T-helper 17 cell (primary cell): ENCODE measurements around the gene SH2D5. TPM values are rescaled to one million over a fixed set of nuclear protein-coding genes. Genes with fewer than 3 reads are reported as not detected.
"Not testable (repeated sequence)": the region's sequence is repeated elsewhere in the genome, so short reads cannot be mapped to it uniquely, and the experiment has no call there.

Experiments used
- ATAC-seq: fragments of 150-1000 bp; cut with Tn5 transposase; 2 replicates; pipeline ENCODE4 v1.10.0; 2021; ENCODE audit warnings: mild to moderate bottlenecking, moderate library complexity
- DNase-seq, 3 donors: peaks; one replicate each; pipeline versions ENCODE4 v3.0.0 to v3.0.0-alpha.2; 2020 to 2021
- H3K9me3 ChIP-seq: one replicate; pipeline ENCODE4 v1.7.0; 2013; ENCODE audit warnings: low read length, mild to moderate bottlenecking; ENCODE audit not compliant: control insufficient read depth, poor library complexity, severe bottlenecking
- H3K27ac Mint-ChIP-seq: one replicate; pipeline ENCODE4 v1.8.0; 2022; ENCODE audit warnings: mild to moderate bottlenecking, moderate library complexity, mixed read lengths
- H3K27me3 Mint-ChIP-seq: one replicate; pipeline ENCODE4 v1.8.0; 2022; ENCODE audit warnings: mixed read lengths
- H3K36me3 Mint-ChIP-seq: one replicate; pipeline ENCODE4 v1.8.0; 2022; ENCODE audit warnings: low read depth, mixed read lengths
- H3K4me1 Mint-ChIP-seq: one replicate; pipeline ENCODE4 v1.8.0; 2022; ENCODE audit warnings: mild to moderate bottlenecking, mixed read lengths
- H3K4me3 Mint-ChIP-seq: one replicate; pipeline ENCODE4 v1.8.0; 2022; ENCODE audit warnings: mild to moderate bottlenecking, moderate library complexity, mixed read lengths
- total RNA-seq, 4 donors: library from RNA in 2 of 4; stranded (reverse) in 2 of 4; gene quantifications; one replicate each; pipeline ENCODE4 v1.2.3 and lab custom pipeline; 2022 to 2026

Gene SH2D5
- total RNA-seq, 2 donors from 2014 or later: not detected

- no peak overlapping the region for H3K4me3 Mint-ChIP-seq
- no peaks in the 10 kb centered on the region for H3K9me3 ChIP-seq
- H3K36me3 Mint-ChIP-seq: no peaks in the 10 kb centered on the region
- peaks cover 8% of the 10 kb centered on the region for H3K4me1 Mint-ChIP-seq
- H3K27ac Mint-ChIP-seq: no peak overlapping the region
- ATAC-seq: no peak
- no peak for DNase-seq
- peaks cover 30% of the 10 kb centered on the region for H3K27me3 Mint-ChIP-seq
Observed at GRCh38 chr1:20686883-20687725, 45.4 kb downstream of the SH2D5 start.

- Mint-ChIP-seq H3K36me3 (no peaks in the 10 kb centered on the region), H3K4me3 (peak overlapping the region; percentile 41), H3K27me3 (peaks cover 36% of the 10 kb centered on the region), H3K27ac (no peak overlapping the region), H3K4me1 (peaks cover 8% of the 10 kb centered on the region)
- no peak for DNase-seq
- no peak for ATAC-seq
- H3K9me3 ChIP-seq: no peaks in the 10 kb centered on the region
Observed at GRCh38 chr1:20685741-20686140, 46.8 kb downstream of the SH2D5 start.

- no peaks in the 10 kb centered on the region for H3K36me3 Mint-ChIP-seq
- no peak overlapping the region for H3K27ac Mint-ChIP-seq
- peaks cover 40% of the 10 kb centered on the region for H3K27me3 Mint-ChIP-seq
- peaks cover 8% of the 10 kb centered on the region for H3K4me1 Mint-ChIP-seq
- DNase-seq (no peak), ATAC-seq (no peak)
- H3K9me3 ChIP-seq: no peaks in the 10 kb centered on the region
- peak overlapping the region; percentile 41 for H3K4me3 Mint-ChIP-seq
Observed at GRCh38 chr1:20685099-20685662, 47.3 kb downstream of the SH2D5 start.

GRCh38 chr1:20684651-20685050 lies 47.9 kb downstream of the SH2D5 start:
- no peaks in the 10 kb centered on the region for H3K9me3 ChIP-seq
- H3K4me3 Mint-ChIP-seq: no peak overlapping the region
- DNase-seq (no peak), ATAC-seq (no peak)
- no peaks in the 10 kb centered on the region for H3K36me3 Mint-ChIP-seq
- H3K4me1 Mint-ChIP-seq: peaks cover 8% of the 10 kb centered on the region
- H3K27ac Mint-ChIP-seq: no peak overlapping the region
- peaks cover 44% of the 10 kb centered on the region for H3K27me3 Mint-ChIP-seq

- no peak overlapping the region for H3K4me3 Mint-ChIP-seq
- peaks cover 8% of the 10 kb centered on the region for H3K4me1 Mint-ChIP-seq
- H3K27me3 Mint-ChIP-seq: peaks cover 44% of the 10 kb centered on the region
- ATAC-seq: no peak
- H3K36me3 Mint-ChIP-seq: no peaks in the 10 kb centered on the region
- H3K27ac Mint-ChIP-seq: no peak overlapping the region
- DNase-seq: no peak
- no peaks in the 10 kb centered on the region for H3K9me3 ChIP-seq
Observed at GRCh38 chr1:20684050-20684620, 48.4 kb downstream of the SH2D5 start.

- no peak overlapping the region for H3K27ac Mint-ChIP-seq
- no peaks in the 10 kb centered on the region for H3K36me3 Mint-ChIP-seq
- H3K4me1 Mint-ChIP-seq: peaks cover 11% of the 10 kb centered on the region
- H3K9me3 ChIP-seq: no peaks in the 10 kb centered on the region
- ATAC-seq: no peak
- H3K4me3 Mint-ChIP-seq: no peak overlapping the region
- DNase-seq: no peak
- H3K27me3 Mint-ChIP-seq: peaks cover 45% of the 10 kb centered on the region
Observed at GRCh38 chr1:20683614-20684013, 48.9 kb downstream of the SH2D5 start.

- H3K4me3 Mint-ChIP-seq: no peak overlapping the region
- ATAC-seq: no peak
Observed at GRCh38 chr1:20682571-20683236, 49.8 kb downstream of the SH2D5 start.

GRCh38 chr1:20681999-20682398 lies 50.5 kb downstream of the SH2D5 start:
- Mint-ChIP-seq H3K4me1 (peaks cover 14% of the 10 kb centered on the region), H3K36me3 (no peaks in the 10 kb centered on the region), H3K27ac (no peak overlapping the region), H3K4me3 (no peak overlapping the region), H3K27me3 (peaks cover 54% of the 10 kb centered on the region)
- no peak for DNase-seq
- no peaks in the 10 kb centered on the region for H3K9me3 ChIP-seq
- ATAC-seq: no peak

More at GRCh38 chr1:20682571-20683236, 49.8 kb downstream of the SH2D5 start:
- no peaks in the 10 kb centered on the region for H3K9me3 ChIP-seq
- peaks cover 48% of the 10 kb centered on the region for H3K27me3 Mint-ChIP-seq
- peaks cover 14% of the 10 kb centered on the region for H3K4me1 Mint-ChIP-seq
- no peak for DNase-seq
- H3K27ac Mint-ChIP-seq: no peak overlapping the region
- H3K36me3 Mint-ChIP-seq: no peaks in the 10 kb centered on the region

GRCh38 chr1:20680269-20680668 lies 52.2 kb downstream of the SH2D5 start:
- Mint-ChIP-seq H3K27me3 (peaks cover 60% of the 10 kb centered on the region), H3K4me3 (no peak overlapping the region), H3K36me3 (no peaks in the 10 kb centered on the region), H3K27ac (no peak overlapping the region), H3K4me1 (peaks cover 8% of the 10 kb centered on the region)
- DNase-seq (no peak), ATAC-seq (no peak)
- no peaks in the 10 kb centered on the region for H3K9me3 ChIP-seq

GRCh38 chr1:20678599-20678998 lies 53.9 kb downstream of the SH2D5 start:
- no peak for DNase-seq
- no peaks in the 10 kb centered on the region for H3K36me3 Mint-ChIP-seq
- peak overlapping the region; percentile 83 for H3K4me3 Mint-ChIP-seq
- peak overlapping the region; percentile 6 for H3K27ac Mint-ChIP-seq
- H3K4me1 Mint-ChIP-seq: peaks cover 8% of the 10 kb centered on the region
- H3K9me3 ChIP-seq: no peaks in the 10 kb centered on the region
- ATAC-seq: no peak
- peaks cover 47% of the 10 kb centered on the region for H3K27me3 Mint-ChIP-seq

- H3K4me1 Mint-ChIP-seq, H3K9me3 ChIP-seq, H3K36me3 Mint-ChIP-seq, H3K4me3 Mint-ChIP-seq, ATAC-seq, H3K27ac Mint-ChIP-seq, DNase-seq: not testable (repeated sequence)
- peaks cover 35% of the 10 kb centered on the region for H3K27me3 Mint-ChIP-seq
Observed at GRCh38 chr1:20673626-20674025, 58.9 kb downstream of the SH2D5 start.

GRCh38 chr1:20672265-20672632 lies 60.3 kb downstream of the SH2D5 start:
- H3K9me3 ChIP-seq: no peaks in the 10 kb centered on the region
- Mint-ChIP-seq H3K4me1 (no peaks in the 10 kb centered on the region), H3K27ac (peak overlapping the region; percentile 83), H3K27me3 (peaks cover 27% of the 10 kb centered on the region), H3K4me3 (no peak overlapping the region), H3K36me3 (peaks cover 5% of the 10 kb centered on the region)
- DNase-seq (no peak), ATAC-seq (no peak)

GRCh38 chr1:20670936-20671335 lies 61.6 kb downstream of the SH2D5 start:
- no peaks in the 10 kb centered on the region for H3K9me3 ChIP-seq
- peaks cover 17% of the 10 kb centered on the region for H3K27me3 Mint-ChIP-seq
- no peak overlapping the region for H3K27ac Mint-ChIP-seq
- H3K36me3 Mint-ChIP-seq: peaks cover 5% of the 10 kb centered on the region
- ATAC-seq (no peak), DNase-seq (no peak)
- peaks cover 3% of the 10 kb centered on the region for H3K4me1 Mint-ChIP-seq
- H3K4me3 Mint-ChIP-seq: no peak overlapping the region
